Myocyte (in vitro differentiated cells): ENCODE data around the gene TAF15. TPM values are rescaled to one million over a fixed set of nuclear protein-coding genes. Genes with fewer than 3 reads are reported as not detected.

Experiments used
- DNase-seq: peaks from one replicate; pipeline ENCODE4 v3.0.0-alpha.2; 2012; ENCODE audit warnings: low read depth
- total RNA-seq: library from RNA; depleted of rRNA; stranded (reverse); fragments of >200 nt; gene quantifications from 2 replicates; pipeline ENCODE4 v1.2.3, GENCODE V29; 2014

Gene TAF15
- total RNA-seq, 1 donor from 2014 or later: 25.1 TPM

- DNase-seq: no peak
Measured at GRCh38 chr17:35786941-35787432, 22.3 kb upstream of the TAF15 start.

- DNase-seq: peak; percentile 72
Measured at GRCh38 chr17:35788477-35789368, 20.6 kb upstream of the TAF15 start.

GRCh38 chr17:35790841-35791240 lies 18.4 kb upstream of the TAF15 start:
- no peak for DNase-seq

GRCh38 chr17:35791681-35792350 lies 17.5 kb upstream of the TAF15 start:
- DNase-seq: no peak

- DNase-seq: no peak
Measured at GRCh38 chr17:35793257-35793656, 16.0 kb upstream of the TAF15 start.

- peak; percentile 41 for DNase-seq
Measured at GRCh38 chr17:35795007-35795870, 14.0 kb upstream of the TAF15 start, which contains the start of gene MMP28. MMP28 (minus strand) TSS chr17:35795641; CDS start chr17:35795377, 264 bp downstream.

GRCh38 chr17:35795871-35796265 lies 13.4 kb upstream of the TAF15 start:
- no peak for DNase-seq

GRCh38 chr17:35796942-35797341 lies 12.3 kb upstream of the TAF15 start:
- no peak for DNase-seq

- no peak for DNase-seq
Measured at GRCh38 chr17:35797370-35797769, 11.9 kb upstream of the TAF15 start.

- DNase-seq: no peak
Measured at GRCh38 chr17:35797918-35798317, 11.4 kb upstream of the TAF15 start.

- DNase-seq: peak; percentile 98
Measured at GRCh38 chr17:35799942-35800341, 9.3 kb upstream of the TAF15 start.

GRCh38 chr17:35801583-35802224 lies 7.6 kb upstream of the TAF15 start:
- DNase-seq: peak; percentile 88

- DNase-seq: peak; percentile 90
Measured at GRCh38 chr17:35804658-35805192, 4.6 kb upstream of the TAF15 start.

- DNase-seq: peak; percentile 17
Measured at GRCh38 chr17:35807371-35808144, 1.7 kb upstream of the TAF15 start.

- DNase-seq: no peak
Measured at GRCh38 chr17:35808240-35808961, 883 bp upstream of the TAF15 start.

GRCh38 chr17:35809855-35810461 lies 674 bp downstream of the TAF15 start:
- DNase-seq: no peak

GRCh38 chr17:35811759-35812158 lies 2.5 kb downstream of the TAF15 start:
- DNase-seq: no peak

- no peak for DNase-seq
Measured at GRCh38 chr17:35812456-35812855, 3.2 kb downstream of the TAF15 start.

GRCh38 chr17:35816723-35817122 lies 7.4 kb downstream of the TAF15 start:
- no peak for DNase-seq
